NB4 (cell line): ENCODE measurements around the gene MRAP2.

Experiments used
- TF ChIP-seq, protein P1 (sequence below): IDR thresholded peaks from one replicate; pipeline ENCODE4 v1.5.1; 2012; ENCODE audit warnings: low read depth, low read length
- TF ChIP-seq, protein P2 (sequence below): IDR thresholded peaks from 2 replicates; pipeline ENCODE4 v1.6.1; 2011; ENCODE audit warnings: low read depth, low read length

GRCh38 chr6:83998021-83998584 is 35.5 kb upstream of the MRAP2 start:
- TF ChIP-seq, protein P1, sequence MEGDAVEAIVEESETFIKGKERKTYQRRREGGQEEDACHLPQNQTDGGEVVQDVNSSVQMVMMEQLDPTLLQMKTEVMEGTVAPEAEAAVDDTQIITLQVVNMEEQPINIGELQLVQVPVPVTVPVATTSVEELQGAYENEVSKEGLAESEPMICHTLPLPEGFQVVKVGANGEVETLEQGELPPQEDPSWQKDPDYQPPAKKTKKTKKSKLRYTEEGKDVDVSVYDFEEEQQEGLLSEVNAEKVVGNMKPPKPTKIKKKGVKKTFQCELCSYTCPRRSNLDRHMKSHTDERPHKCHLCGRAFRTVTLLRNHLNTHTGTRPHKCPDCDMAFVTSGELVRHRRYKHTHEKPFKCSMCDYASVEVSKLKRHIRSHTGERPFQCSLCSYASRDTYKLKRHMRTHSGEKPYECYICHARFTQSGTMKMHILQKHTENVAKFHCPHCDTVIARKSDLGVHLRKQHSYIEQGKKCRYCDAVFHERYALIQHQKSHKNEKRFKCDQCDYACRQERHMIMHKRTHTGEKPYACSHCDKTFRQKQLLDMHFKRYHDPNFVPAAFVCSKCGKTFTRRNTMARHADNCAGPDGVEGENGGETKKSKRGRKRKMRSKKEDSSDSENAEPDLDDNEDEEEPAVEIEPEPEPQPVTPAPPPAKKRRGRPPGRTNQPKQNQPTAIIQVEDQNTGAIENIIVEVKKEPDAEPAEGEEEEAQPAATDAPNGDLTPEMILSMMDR: no peak
- TF ChIP-seq, protein P2, sequence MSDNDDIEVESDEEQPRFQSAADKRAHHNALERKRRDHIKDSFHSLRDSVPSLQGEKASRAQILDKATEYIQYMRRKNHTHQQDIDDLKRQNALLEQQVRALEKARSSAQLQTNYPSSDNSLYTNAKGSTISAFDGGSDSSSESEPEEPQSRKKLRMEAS: no peak
